Fibroblast of peridontal ligament (primary cell): ENCODE measurements around the gene IMMP2L.

Experiments
- DNase-seq: peaks from one replicate; pipeline ENCODE4 v3.0.0-alpha.2; 2010; ENCODE audit errors: extremely low read depth

IMMP2L gene

GRCh38 chr7:110929480-110930249, 632.6 kb downstream of the IMMP2L start:
- DNase-seq = no peak

- DNase-seq = no peak
Measured at GRCh38 chr7:110922906-110923305, 639.4 kb downstream of the IMMP2L start.

GRCh38 chr7:110921595-110922151, 640.6 kb downstream of the IMMP2L start:
- DNase-seq = no peak

- no peak for DNase-seq
Measured at GRCh38 chr7:110918949-110919548, 643.2 kb downstream of the IMMP2L start.

- no peak for DNase-seq
Measured at GRCh38 chr7:110914263-110914662, 648.0 kb downstream of the IMMP2L start.

GRCh38 chr7:110911632-110912031, 650.7 kb downstream of the IMMP2L start:
- DNase-seq = no peak

- DNase-seq = no peak
Measured at GRCh38 chr7:110909117-110909516, 653.2 kb downstream of the IMMP2L start.

- no peak for DNase-seq
Measured at GRCh38 chr7:110905773-110906566, 656.3 kb downstream of the IMMP2L start.

- DNase-seq = no peak
Measured at GRCh38 chr7:110898516-110898915, 663.8 kb downstream of the IMMP2L start.

GRCh38 chr7:110897538-110897937, 664.8 kb downstream of the IMMP2L start:
- no peak for DNase-seq

GRCh38 chr7:110894111-110894510, 668.2 kb downstream of the IMMP2L start:
- no peak for DNase-seq

GRCh38 chr7:110891197-110891596, 671.1 kb downstream of the IMMP2L start:
- no peak for DNase-seq

GRCh38 chr7:110890101-110890500, 672.2 kb downstream of the IMMP2L start:
- no peak for DNase-seq

- DNase-seq = no peak
Measured at GRCh38 chr7:110889335-110889734, 673.0 kb downstream of the IMMP2L start.

- DNase-seq = no peak
Measured at GRCh38 chr7:110888641-110889040, 673.7 kb downstream of the IMMP2L start.

GRCh38 chr7:110885474-110885873, 676.8 kb downstream of the IMMP2L start:
- DNase-seq = no peak

- DNase-seq = no peak
Measured at GRCh38 chr7:110881721-110882120, 680.6 kb downstream of the IMMP2L start.

GRCh38 chr7:110880971-110881370, 681.3 kb downstream of the IMMP2L start:
- no peak for DNase-seq

- no peak for DNase-seq
Measured at GRCh38 chr7:110877016-110877415, 685.3 kb downstream of the IMMP2L start.

GRCh38 chr7:110875346-110875745, 686.9 kb downstream of the IMMP2L start:
- DNase-seq = no peak

- no peak for DNase-seq
Measured at GRCh38 chr7:110871856-110872255, 690.4 kb downstream of the IMMP2L start.

- DNase-seq = no peak
Measured at GRCh38 chr7:110870926-110871325, 691.4 kb downstream of the IMMP2L start.
